Ovary (tissue), 9 donors: ENCODE results near the gene TOMM7. TPM values are rescaled to one million over a fixed set of nuclear protein-coding genes. Genes with fewer than 3 reads are reported as not detected.
A peak's percentile ranks its signal among the peaks of the same experiment; 100 is the strongest.
"Not testable (repeated sequence)": the region's sequence is repeated elsewhere in the genome, so short reads cannot be mapped to it uniquely, and the experiment has no call there.

Experiments used
- DNase-seq, 5 donors: peaks; one replicate each; pipeline ENCODE4 v3.0.0-alpha.2; 2019 to 2020
- H3K27ac ChIP-seq, 2 donors: fragments of 200-600 bp; one replicate each; pipeline versions ENCODE4 v1.5.1 to v1.8.0; 2019 to 2022
- H3K27me3 ChIP-seq: fragments of 200-600 bp; one replicate; pipeline ENCODE4 v1.8.0; 2022
- H3K36me3 ChIP-seq: fragments of 200-600 bp; sonication (generic); one replicate; pipeline ENCODE4 v1.5.1; 2019
- H3K4me1 ChIP-seq: one replicate; pipeline ENCODE4 v1.8.1; 2013; ENCODE audit warnings: mild to moderate bottlenecking, moderate library complexity; ENCODE audit not compliant: insufficient read depth
- H3K4me3 ChIP-seq: fragments of 200-600 bp; sonication (generic); one replicate; pipeline ENCODE4 v1.5.1; 2017
- H3K9me3 ChIP-seq, 2 donors: fragments of 200-600 bp in 1 of 2; sonication (generic) in 1 of 2; one replicate each; pipeline versions ENCODE4 v1.5.1 to v1.8.1; 2013 to 2019; ENCODE audit warnings: mild to moderate bottlenecking in 1 of 2, moderate library complexity in 1 of 2
- EP300 ChIP-seq: sonication (generic); formaldehyde crosslinking; IDR thresholded peaks from one replicate; pipeline ENCODE4 v1.6.1; 2017; ENCODE audit warnings: antibody characterized with exemption
- POLR2A ChIP-seq: fragments of 450-650 bp; IDR thresholded peaks from one replicate; pipeline ENCODE4 v1.6.1; 2017; ENCODE audit warnings: antibody characterized with exemption, mild to moderate bottlenecking, moderate library complexity
- WGBS, 3 donors: extraction: QIAGEN DNeasy Blood & Tissue Kit in 1 of 3; methylation state at CpG; one replicate each; pipeline versions ENCODE4 v1.1.5 to v1.1.7; 2013 to 2017; 5-methylcytosine and 5-hydroxymethylcytosine counted together
- intact Hi-C, 4 donors: fragments of 100-400 bp; cut with DNase I; formaldehyde crosslinking; loops; one replicate each; pipeline versions ENCODE4 v1.11.0 to v1.15.1; 2022 to 2023
- polyA plus RNA-seq, 2 donors: library from polyadenylated mRNA; stranded (reverse); fragments of 200-250 nt in 1 of 2; fragments of 350-450 nt in 1 of 2; fragmentation: Illumina TruSeq in 1 of 2; extraction: RNeasy Lipid Tissue Mini Kit (QIAGEN cat#74804) in 1 of 2; gene quantifications; one replicate each; pipeline ENCODE4 v1.2.3, GENCODE V29; 2013 to 2014
- total RNA-seq, 7 donors: library from RNA; depleted of rRNA in 2 of 7; stranded (reverse); fragments of >200 nt in 2 of 7; fragmentation: NEBNext Ultra II Directional in 3 of 7; extraction: Animal tissue kit (Norgen Biotek cat#: 25700) in 3 of 7; gene quantifications; one replicate each; pipeline versions ENCODE4 v1.1.0 to v1.2.4, GENCODE V29; 2016 to 2023
- TF ChIP-seq, protein P1 (sequence below), 3 donors: fragments of 450-650 bp in 2 of 3; fragments of 200-600 bp in 1 of 3; IDR thresholded peaks; one replicate each; pipeline versions ENCODE4 v1.5.1 to v1.8.0; 2016 to 2022; ENCODE audit warnings: antibody characterized with exemption in 3 of 3, mild to moderate bottlenecking in 1 of 3
- donor health status: DM: no; HTN: no; CAD: no; lungs with moderate emphysema.
- donor health status: DM: no; HTN: no; CAD: no.
- donor health status: Bipolar disorder and iron deficiency.
- donor health status: DM: yes; HTN: yes; CAD: no.
- donor health status: DM: no; HTN: no; CAD: no.
- donor health status: DM: yes; HTN: yes; CAD: no.

Gene TOMM7
- total and polyA plus RNA-seq, 9 donors, result 267 to 869 (median 586) TPM

- no peak for DNase-seq
- intact Hi-C loops, result no loop called here
- peaks cover 2% of the 10 kb centered on the region for H3K4me1 ChIP-seq
- H3K4me3 ChIP-seq, result no peak overlapping the region
- TF ChIP-seq POLR2A (no peak), EP300 (no peak)
- TF ChIP-seq, protein P1, sequence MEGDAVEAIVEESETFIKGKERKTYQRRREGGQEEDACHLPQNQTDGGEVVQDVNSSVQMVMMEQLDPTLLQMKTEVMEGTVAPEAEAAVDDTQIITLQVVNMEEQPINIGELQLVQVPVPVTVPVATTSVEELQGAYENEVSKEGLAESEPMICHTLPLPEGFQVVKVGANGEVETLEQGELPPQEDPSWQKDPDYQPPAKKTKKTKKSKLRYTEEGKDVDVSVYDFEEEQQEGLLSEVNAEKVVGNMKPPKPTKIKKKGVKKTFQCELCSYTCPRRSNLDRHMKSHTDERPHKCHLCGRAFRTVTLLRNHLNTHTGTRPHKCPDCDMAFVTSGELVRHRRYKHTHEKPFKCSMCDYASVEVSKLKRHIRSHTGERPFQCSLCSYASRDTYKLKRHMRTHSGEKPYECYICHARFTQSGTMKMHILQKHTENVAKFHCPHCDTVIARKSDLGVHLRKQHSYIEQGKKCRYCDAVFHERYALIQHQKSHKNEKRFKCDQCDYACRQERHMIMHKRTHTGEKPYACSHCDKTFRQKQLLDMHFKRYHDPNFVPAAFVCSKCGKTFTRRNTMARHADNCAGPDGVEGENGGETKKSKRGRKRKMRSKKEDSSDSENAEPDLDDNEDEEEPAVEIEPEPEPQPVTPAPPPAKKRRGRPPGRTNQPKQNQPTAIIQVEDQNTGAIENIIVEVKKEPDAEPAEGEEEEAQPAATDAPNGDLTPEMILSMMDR (IDR thresholded peaks at IDR 0.05), result no peak
- 88 to 90% (median 89%) methylated on average over 5 of the region's 5 CpGs for WGBS, 3 donors
- no peaks in the 10 kb centered on the region for H3K27me3 ChIP-seq
- no peak overlapping the region for H3K27ac ChIP-seq
- no peaks in the 10 kb centered on the region for H3K9me3 ChIP-seq
- H3K36me3 ChIP-seq, result no peaks in the 10 kb centered on the region
Measured at GRCh38 chr7:22783421-22783820, 39.2 kb downstream of the TOMM7 start.

DNA sequence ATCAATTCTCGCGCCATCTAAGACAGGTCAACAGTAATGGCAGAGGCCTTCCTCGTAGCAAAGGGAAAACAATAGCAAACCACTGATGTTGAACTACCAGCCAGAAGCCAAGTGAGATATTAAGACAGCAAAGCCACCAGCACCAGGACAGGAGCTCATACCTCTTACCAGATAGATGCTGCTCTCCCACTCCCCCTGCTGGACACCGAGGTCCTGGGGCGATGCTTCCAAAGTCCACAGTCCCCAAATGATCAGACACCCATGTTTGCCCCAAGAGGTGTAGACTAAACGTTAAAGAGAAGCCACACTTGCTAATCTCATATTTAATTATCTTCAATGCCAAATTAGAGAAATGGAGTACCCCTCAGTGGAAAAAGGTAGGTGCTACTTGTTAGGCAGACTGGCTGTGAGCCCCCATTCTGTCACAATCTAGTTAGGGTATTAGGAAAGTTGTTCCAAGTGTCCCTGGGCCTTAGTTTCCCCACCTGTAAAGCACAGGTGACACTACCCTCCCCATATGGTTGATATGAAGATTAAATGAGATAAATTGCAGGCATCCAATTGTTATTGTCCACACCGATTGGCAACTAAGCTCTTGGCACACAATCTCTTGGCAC is 39.9 kb downstream of the TOMM7 start:
- DNase-seq, result peak in 2 of 5 donors; percentile 46
- no peak overlapping the region for H3K27ac ChIP-seq

GRCh38 chr7:22781230-22781711 is 41.4 kb downstream of the TOMM7 start:
- DNase-seq, result no peak
- Histone ChIP-seq H3K36me3 (no peaks in the 10 kb centered on the region), H3K4me3 (no peak overlapping the region), H3K4me1 (peaks cover 2% of the 10 kb centered on the region), H3K27me3 (no peaks in the 10 kb centered on the region), H3K9me3 (no peaks in the 10 kb centered on the region), H3K27ac (no peak overlapping the region)
- intact Hi-C loops, result no loop called here
- 13 to 23% (median 13%) methylated on average over 5 of the region's 5 CpGs for WGBS, 3 donors
- TF ChIP-seq, protein P1 (IDR thresholded peaks at IDR 0.05), result no peak
- TF ChIP-seq POLR2A (no peak), EP300 (no peak)

More for the DNA sequence above, 39.9 kb downstream of the TOMM7 start:
- Histone ChIP-seq H3K4me1 (peaks cover 2% of the 10 kb centered on the region), H3K4me3 (no peak overlapping the region), H3K36me3 (no peaks in the 10 kb centered on the region), H3K9me3 (no peaks in the 10 kb centered on the region), H3K27me3 (no peaks in the 10 kb centered on the region)
- intact Hi-C loops, result no loop called here
- 58 to 64% (median 64%) methylated on average over 7 of the region's 7 CpGs for WGBS, 3 donors
- TF ChIP-seq, protein P1 (IDR thresholded peaks at IDR 0.05), result no peak
- no peak for TF ChIP-seq EP300
- TF ChIP-seq POLR2A, result no peak

GRCh38 chr7:22779730-22780323 is 42.8 kb downstream of the TOMM7 start:
- DNase-seq, H3K27me3 ChIP-seq, H3K4me3 ChIP-seq, H3K27ac ChIP-seq, H3K4me1 ChIP-seq, H3K9me3 ChIP-seq, intact Hi-C loops, H3K36me3 ChIP-seq: not testable (repeated sequence)
- WGBS, 3 donors, result 71 to 75% (median 74%) methylated on average over 4 of the region's 4 CpGs

GRCh38 chr7:22776964-22777363 is 45.7 kb downstream of the TOMM7 start:
- Histone ChIP-seq H3K36me3 (no peaks in the 10 kb centered on the region), H3K27me3 (no peaks in the 10 kb centered on the region), H3K4me3 (no peak overlapping the region), H3K27ac (no peak overlapping the region), H3K4me1 (peaks cover 2% of the 10 kb centered on the region), H3K9me3 (no peaks in the 10 kb centered on the region)
- no peak for DNase-seq
- intact Hi-C loops, result no loop called here
- TF ChIP-seq POLR2A (no peak), EP300 (no peak)
- TF ChIP-seq, protein P1 (IDR thresholded peaks at IDR 0.05), result no peak
- 83 to 87% (median 85%) methylated on average over 4 of the region's 4 CpGs for WGBS, 3 donors
